HG02623 (cell line): Measurements from ENCODE around the gene ZNF213.
"Not testable (repeated sequence)": the region's sequence is repeated elsewhere in the genome, so short reads cannot be mapped to it uniquely, and the experiment has no call there.

Experiments
- ATAC-seq: cut with Tn5 transposase; IDR thresholded peaks from one replicate; pipeline ENCODE4 v1.9.1; 2021; ENCODE audit warnings: moderate library complexity; ENCODE audit not compliant: unreplicated experiment

ZNF213 gene

GRCh38 chr16:3170440-3171180 lies 35.8 kb downstream of the ZNF213 start:
- no peak for ATAC-seq

- no peak for ATAC-seq
These were observed 36.5 kb downstream of the ZNF213 start for GRCh38 chr16:3171181-3171854.

- ATAC-seq: no peak
These were observed 37.2 kb downstream of the ZNF213 start for GRCh38 chr16:3171855-3172593.

- ATAC-seq: no peak
These were observed 39.2 kb downstream of the ZNF213 start for GRCh38 chr16:3173892-3174617.

GRCh38 chr16:3174618-3175148 lies 39.9 kb downstream of the ZNF213 start:
- ATAC-seq: no peak

GRCh38 chr16:3175157-3176093 lies 40.6 kb downstream of the ZNF213 start:
- no peak for ATAC-seq

- ATAC-seq: no peak
These were observed 44.8 kb downstream of the ZNF213 start for GRCh38 chr16:3179651-3180050.

GRCh38 chr16:3180445-3180878 lies 45.6 kb downstream of the ZNF213 start:
- ATAC-seq: no peak

GRCh38 chr16:3182293-3182607 lies 47.4 kb downstream of the ZNF213 start:
- not testable (repeated sequence) for ATAC-seq

GRCh38 chr16:3182608-3183444 lies 48.0 kb downstream of the ZNF213 start:
- ATAC-seq: no peak

- no peak for ATAC-seq
These were observed 48.8 kb downstream of the ZNF213 start for GRCh38 chr16:3183445-3184139.

GRCh38 chr16:3186946-3187690 lies 52.3 kb downstream of the ZNF213 start:
- ATAC-seq: no peak

- no peak for ATAC-seq
These were observed 53.2 kb downstream of the ZNF213 start, which contains the start of gene OR1F1 for GRCh38 chr16:3187798-3188674. Gene OR1F1, plus strand, starts transcription at chr16:3188204.

- no peak for ATAC-seq
These were observed 53.8 kb downstream of the ZNF213 start for GRCh38 chr16:3188675-3188924.

GRCh38 chr16:3188925-3189825 lies 54.3 kb downstream of the ZNF213 start:
- no peak for ATAC-seq

- ATAC-seq: no peak
These were observed 55.0 kb downstream of the ZNF213 start for GRCh38 chr16:3189869-3190268.
